Endothelial cell of umbilical vein (primary cell): ENCODE results near the gene NDUFS2. TPM values are rescaled to one million over a fixed set of nuclear protein-coding genes. Genes with fewer than 3 reads are reported as not detected.
A peak's percentile ranks its signal among the peaks of the same experiment; 100 is the strongest.

Experiments used
- BruUV-seq: library from RNA; stranded (reverse); fragments of 400-500 nt; replicated peaks from 2 replicates; lab custom pipeline; 2021; lab: Mats Ljungman, UMichigan
- CTCF ChIA-PET: fragments of 300-600, 350-600 bp; sonication (Branson Sonifier 250); formaldehyde crosslinking; loops from one replicate; lab custom pipeline; 2021; ENCODE audit warnings: antibody characterized with exemption, inconsistent platforms; lab: Charles Lee
- POLR2A ChIA-PET: fragments of 300-600, 350-600 bp; sonication (Branson Sonifier 250); formaldehyde crosslinking; loops from one replicate; lab custom pipeline; 2021; ENCODE audit warnings: antibody characterized with exemption, inconsistent platforms; lab: Charles Lee
- DNase-seq: peaks from one replicate; pipeline ENCODE4 v3.0.0-alpha.2; 2011; ENCODE audit warnings: low read depth, low spot score
- FAIRE-seq: peaks from 2 replicates; lab custom pipeline; 2011; peaks lifted over from hg19 to GRCh38; lab: Jason Lieb, UNC
- H2AFZ ChIP-seq: 2 replicates; pipeline ENCODE4 v1.6.0; 2012; ENCODE audit warnings: low read depth, low read length, control low read depth, inconsistent platforms
- H3K27ac ChIP-seq: 2 replicates; pipeline ENCODE4 v1.5.1; 2011; ENCODE audit warnings: low read depth, mild to moderate bottlenecking, control low read depth, low read length, moderate library complexity; ENCODE audit not compliant: insufficient read depth
- H3K27me3 ChIP-seq, 2 experiments: 2 replicates each; pipeline versions ENCODE4 v1.6.0 to v1.6.1; 2011; ENCODE audit warnings: low read length in 2 of 2, mixed read lengths in 1 of 2; ENCODE audit not compliant: control insufficient read depth in 2 of 2, insufficient read depth in 2 of 2
- H3K36me3 ChIP-seq, 2 experiments: 2 replicates in 1 of 2; 3 replicates in 1 of 2; pipeline ENCODE4 v1.5.1; 2011; ENCODE audit warnings: low read length in 2 of 2, mild to moderate bottlenecking in 1 of 2, moderate library complexity in 1 of 2; ENCODE audit not compliant: control insufficient read depth in 2 of 2, insufficient read depth in 2 of 2; ENCODE audit errors: extremely low read depth in 1 of 2
- H3K4me1 ChIP-seq: 3 replicates; pipeline ENCODE4 v1.5.1; 2011; ENCODE audit warnings: mild to moderate bottlenecking, low read length; ENCODE audit not compliant: control insufficient read depth, insufficient read depth; ENCODE audit errors: extremely low read depth
- H3K4me2 ChIP-seq: 2 replicates; pipeline ENCODE4 v1.6.1; 2011; ENCODE audit warnings: low read length, control low read depth, mixed read lengths; ENCODE audit not compliant: insufficient read depth
- H3K4me3 ChIP-seq, 3 experiments: fragments of 200-600 bp in 1 of 3; sonication (generic), shearing (Covaris generic) in 1 of 3; replicated peaks in 1 of 3; 2 replicates each; pipeline ENCODE4 v1.5.1; 2011 to 2016; ENCODE audit warnings: control low read depth in 3 of 3, low read length in 3 of 3, mild to moderate bottlenecking in 2 of 3, inconsistent platforms in 1 of 3, low read depth in 1 of 3, moderate library complexity in 1 of 3; ENCODE audit not compliant: insufficient read depth in 1 of 3
- H3K79me2 ChIP-seq: 2 replicates; pipeline ENCODE4 v1.6.0; 2012; ENCODE audit warnings: low read length, inconsistent platforms; ENCODE audit not compliant: control insufficient read depth, insufficient read depth
- H3K9ac ChIP-seq: replicated peaks from 2 replicates; pipeline ENCODE3; 2011; ENCODE audit warnings: low read length, control low read depth; ENCODE audit not compliant: insufficient read depth; ENCODE audit errors: extremely low read depth
- H3K9me1 ChIP-seq: replicated peaks from 3 replicates; pipeline ENCODE4 v1.6.0; 2011; ENCODE audit warnings: mild to moderate bottlenecking, low read length; ENCODE audit not compliant: control insufficient read depth, insufficient read depth; ENCODE audit errors: extremely low read depth
- H3K9me3 ChIP-seq: replicated peaks from 2 replicates; pipeline ENCODE4 v1.5.1; 2012; ENCODE audit warnings: low read length, inconsistent platforms; ENCODE audit not compliant: control insufficient read depth, insufficient read depth
- H4K20me1 ChIP-seq: replicated peaks from 2 replicates; pipeline ENCODE3; 2011; ENCODE audit warnings: mild to moderate bottlenecking, low read length; ENCODE audit not compliant: control insufficient read depth, insufficient read depth; ENCODE audit errors: extremely low read depth
- EZH2 ChIP-seq: IDR thresholded peaks from 2 replicates; pipeline ENCODE4 v1.6.1; 2012; ENCODE audit warnings: borderline replicate concordance, low read depth, mild to moderate bottlenecking, moderate library complexity, low read length, inconsistent platforms; ENCODE audit not compliant: severe bottlenecking
- FOS ChIP-seq: IDR thresholded peaks from 2 replicates; pipeline ENCODE4 v1.6.1; 2011; ENCODE audit warnings: mild to moderate bottlenecking, low read length, moderate library complexity, borderline replicate concordance; ENCODE audit not compliant: insufficient read depth
- GATA2 ChIP-seq: IDR thresholded peaks from 2 replicates; pipeline ENCODE4 v1.7.0; 2011; ENCODE audit warnings: low read depth, mild to moderate bottlenecking, moderate library complexity, mixed read lengths, low read length; ENCODE audit not compliant: insufficient read length, insufficient read depth
- JUN ChIP-seq: IDR thresholded peaks from 2 replicates; pipeline ENCODE4 v1.6.1; 2011; ENCODE audit warnings: borderline replicate concordance, low read depth; ENCODE audit not compliant: insufficient read length, insufficient read depth
- MYC ChIP-seq: IDR thresholded peaks from one replicate; pipeline ENCODE4 v1.6.1; 2011; ENCODE audit warnings: mild to moderate bottlenecking, low read depth, low read length
- POLR2A ChIP-seq: IDR thresholded peaks from 2 replicates; pipeline ENCODE4 v1.6.1; 2012; ENCODE audit warnings: low read depth, mild to moderate bottlenecking, control low read depth, low read length
- POLR2AphosphoS5 ChIP-seq: IDR thresholded peaks from 2 replicates; pipeline ENCODE4 v1.6.1; 2012; ENCODE audit warnings: low read depth, mild to moderate bottlenecking, control low read depth, low read length, moderate library complexity; ENCODE audit not compliant: insufficient read depth
- dilution Hi-C: fragments of 300-500 bp; cut with MboI; formaldehyde crosslinking; loops from one replicate; pipeline ENCODE4 v1.15.0; 2019; ENCODE audit warnings: low sequenced_read_pairs; ENCODE audit not compliant: extremely low pct_ligation_motif_present
- intact Hi-C: fragments of 100-400 bp; cut with micrococcal nuclease; formaldehyde crosslinking; loops from one replicate; pipeline ENCODE4 v1.10.0; 2022
- polyA plus RNA-seq, 4 experiments: library from polyadenylated mRNA; depleted of rRNA in 3 of 4; stranded (reverse) in 3 of 4; unstranded in 1 of 4; fragments of >200 nt; gene quantifications; 2 replicates each; pipeline versions ENCODE4 v1.2.1 to v1.2.3, GENCODE V29; 2011 to 2012; ENCODE audit warnings: missing spikeins in 1 of 4
- total RNA-seq: library from RNA; stranded (reverse); gene quantifications from 2 replicates; pipeline ENCODE4 v1.2.3, GENCODE V29; 2021
- TF ChIP-seq, protein P1 (sequence below), 2 donors: IDR thresholded peaks; 1 replicate in 1 of 2; 2 replicates in 1 of 2; pipeline ENCODE4 v1.5.1; 2011; ENCODE audit warnings: low read length in 2 of 2, mild to moderate bottlenecking in 2 of 2, moderate library complexity in 2 of 2, control low read depth in 1 of 2, inconsistent platforms in 1 of 2, low read depth in 1 of 2; ENCODE audit not compliant: insufficient read depth in 1 of 2; ENCODE audit errors: extremely low read depth in 1 of 2
- TF ChIP-seq, protein P2 (sequence below): IDR thresholded peaks from 2 replicates; pipeline ENCODE4 v1.6.1; 2011; ENCODE audit not compliant: insufficient read depth, insufficient read length

NDUFS2 gene
- total and polyA plus RNA-seq, 2 donors (not counting 3 experiments of a cell fraction or from before 2014, with no cell fraction given), result 95.1 to 130 TPM

DNA sequence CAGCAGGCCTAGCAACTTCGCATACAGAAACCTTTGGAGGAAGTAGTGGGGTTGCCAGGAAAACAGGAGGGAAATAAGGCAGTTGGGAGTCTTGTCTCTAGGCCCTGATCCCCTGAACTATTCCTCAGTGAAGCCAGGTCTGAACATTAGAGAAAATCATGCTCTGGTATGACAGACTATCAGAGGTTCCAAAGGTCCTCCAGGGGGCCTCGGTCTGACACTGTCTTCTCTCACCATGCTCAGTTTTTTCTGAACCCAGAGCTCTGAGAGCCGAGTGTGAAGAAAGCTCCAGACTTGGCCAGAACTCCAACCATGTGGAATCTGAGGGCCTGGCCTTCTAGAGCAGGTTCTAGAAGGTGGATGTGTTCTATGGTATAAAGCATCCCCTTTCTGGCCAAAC is 27.7 kb downstream of the NDUFS2 start:
- H4K20me1 ChIP-seq, result no peaks in the 10 kb centered on the region
- no peak overlapping the region for H3K27ac ChIP-seq
- FAIRE-seq (no peak), DNase-seq (no peak)
- CTCF ChIA-PET, result interaction anchor here (1.5 to 6.9 kb wide), 5 partner anchors 11 to 153 kb away, joined by 4 to 156 read pairs (median 39); no protein-coding TSS in a partner anchor
- no peak overlapping the region for H3K9ac ChIP-seq
- no peaks in the 10 kb centered on the region for H3K9me3 ChIP-seq
- no peaks in the 10 kb centered on the region for H3K9me1 ChIP-seq
- H3K36me3 ChIP-seq, result peaks cover 10% of the 10 kb centered on the region in 2 experiments
- no TSS peak for BruUV-seq
- H3K27me3 ChIP-seq, result no peaks in the 10 kb centered on the region
- peaks cover 18% of the 10 kb centered on the region for H3K4me1 ChIP-seq
- H3K4me3 ChIP-seq, result no peak overlapping the region
- no peak for TF ChIP-seq JUN
- TF ChIP-seq, protein P1, sequence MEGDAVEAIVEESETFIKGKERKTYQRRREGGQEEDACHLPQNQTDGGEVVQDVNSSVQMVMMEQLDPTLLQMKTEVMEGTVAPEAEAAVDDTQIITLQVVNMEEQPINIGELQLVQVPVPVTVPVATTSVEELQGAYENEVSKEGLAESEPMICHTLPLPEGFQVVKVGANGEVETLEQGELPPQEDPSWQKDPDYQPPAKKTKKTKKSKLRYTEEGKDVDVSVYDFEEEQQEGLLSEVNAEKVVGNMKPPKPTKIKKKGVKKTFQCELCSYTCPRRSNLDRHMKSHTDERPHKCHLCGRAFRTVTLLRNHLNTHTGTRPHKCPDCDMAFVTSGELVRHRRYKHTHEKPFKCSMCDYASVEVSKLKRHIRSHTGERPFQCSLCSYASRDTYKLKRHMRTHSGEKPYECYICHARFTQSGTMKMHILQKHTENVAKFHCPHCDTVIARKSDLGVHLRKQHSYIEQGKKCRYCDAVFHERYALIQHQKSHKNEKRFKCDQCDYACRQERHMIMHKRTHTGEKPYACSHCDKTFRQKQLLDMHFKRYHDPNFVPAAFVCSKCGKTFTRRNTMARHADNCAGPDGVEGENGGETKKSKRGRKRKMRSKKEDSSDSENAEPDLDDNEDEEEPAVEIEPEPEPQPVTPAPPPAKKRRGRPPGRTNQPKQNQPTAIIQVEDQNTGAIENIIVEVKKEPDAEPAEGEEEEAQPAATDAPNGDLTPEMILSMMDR (IDR thresholded peaks at IDR 0.05; ENCODE audit: extremely low read depth in 1 of 2, insufficient read depth in 1 of 2, low read depth in 1 of 2, low read length in 2 of 2), result peak in 1 of 2 donors; percentile 6
- dilution Hi-C loops (no loop called here), intact Hi-C loops (no loop called here)
- POLR2A ChIA-PET, result no interaction called here
- no peak overlapping the region for H3K4me2 ChIP-seq
- no peaks in the 10 kb centered on the region for H3K79me2 ChIP-seq
- no peak overlapping the region for H2AFZ ChIP-seq

GRCh38 chr1:161230762-161231161 is 28.6 kb downstream of the NDUFS2 start:
- no peak for TF ChIP-seq JUN
- TF ChIP-seq, protein P2, sequence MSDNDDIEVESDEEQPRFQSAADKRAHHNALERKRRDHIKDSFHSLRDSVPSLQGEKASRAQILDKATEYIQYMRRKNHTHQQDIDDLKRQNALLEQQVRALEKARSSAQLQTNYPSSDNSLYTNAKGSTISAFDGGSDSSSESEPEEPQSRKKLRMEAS, result no peak
- TF ChIP-seq, protein P1 (IDR thresholded peaks at IDR 0.05; ENCODE audit: extremely low read depth in 1 of 2, insufficient read depth in 1 of 2, low read depth in 1 of 2, low read length in 2 of 2), result no peak
- TF ChIP-seq GATA2, result no peak
- no peak for TF ChIP-seq POLR2A
- no peak for TF ChIP-seq POLR2AphosphoS5
- TF ChIP-seq MYC, result no peak
- no peak for TF ChIP-seq EZH2
- no peak for TF ChIP-seq FOS
- Histone ChIP-seq H3K79me2 (no peaks in the 10 kb centered on the region), H3K4me2 (no peak overlapping the region), H3K36me3 (peaks cover 10% of the 10 kb centered on the region in 2 experiments), H3K9me1 (no peaks in the 10 kb centered on the region), H3K9me3 (no peaks in the 10 kb centered on the region), H3K4me3 (no peak overlapping the region), H3K9ac (no peak overlapping the region), H4K20me1 (no peaks in the 10 kb centered on the region), H3K4me1 (peaks cover 18% of the 10 kb centered on the region), H3K27ac (no peak overlapping the region), H3K27me3 (peaks cover 0 to 2% of the 10 kb centered on the region in 2 experiments), H2AFZ (no peak overlapping the region)
- no TSS peak for BruUV-seq
- dilution Hi-C loops, result no loop called here
- FAIRE-seq (no peak), DNase-seq (no peak)
- ChIA-PET CTCF (interaction anchor here (1.8 to 6.9 kb wide), 5 partner anchors 10 to 152 kb away, joined by 5 to 156 read pairs (median 39); partner anchors contain the start of gene CFAP126), POLR2A (no interaction called here)
- intact Hi-C loops, result no loop called here
